K562 (cell line): ENCODE measurements around the gene SLC13A1. TPM values are rescaled to one million over a fixed set of nuclear protein-coding genes. Genes with fewer than 3 reads are reported as not detected.

ENCODE experiments used
- E2F1 ChIP-seq: sonication (generic); formaldehyde crosslinking; IDR thresholded peaks from 2 replicates; pipeline ENCODE4 v1.8.1; 2023; ENCODE audit warnings: mild to moderate bottlenecking, missing genetic modification reagents, moderate library complexity
- KDM1A ChIP-seq, 2 experiments: fragments of 450-650 bp; IDR thresholded peaks; 2 replicates each; pipeline ENCODE4 v1.6.1; 2016; ENCODE audit warnings: mild to moderate bottlenecking in 2 of 2
- MGA ChIP-seq: fragments of 450-650 bp; IDR thresholded peaks from 2 replicates; pipeline ENCODE4 v1.6.1; 2016; ENCODE audit warnings: mild to moderate bottlenecking, moderate library complexity
- SPI1 ChIP-seq: IDR thresholded peaks from 2 replicates; pipeline ENCODE4 v1.6.1; 2011; ENCODE audit warnings: low read depth, low read length, control low read depth, borderline replicate concordance
- STAG1 ChIP-seq: sonication (generic); formaldehyde crosslinking; IDR thresholded peaks from 2 replicates; pipeline ENCODE4 v1.5.0; 2020; ENCODE audit warnings: missing genetic modification reagents, borderline replicate concordance
- THRB ChIP-seq: fragments of 450-650 bp; formaldehyde crosslinking; conservative IDR thresholded peaks from 2 replicates; pipeline ENCODE4 v1.4.0; 2022; ENCODE audit warnings: mild to moderate bottlenecking, missing genetic modification characterization
- ZBTB9 ChIP-seq: fragments of 450-650 bp; formaldehyde crosslinking; IDR thresholded peaks from 2 replicates; pipeline ENCODE4 v1.4.0; 2020; ENCODE audit warnings: mild to moderate bottlenecking, moderate library complexity
- ZNF445 ChIP-seq: fragments of 250-450 bp; sonication (Bioruptor Pico); IDR thresholded peaks from 2 replicates; pipeline ENCODE4 v1.4.0; 2020; ENCODE audit warnings: low read depth, mild to moderate bottlenecking, moderate library complexity
- ZNF764 ChIP-seq: fragments of 250-450 bp; sonication (Bioruptor Pico); IDR thresholded peaks from 2 replicates; pipeline ENCODE4 v1.4.0; 2020; ENCODE audit warnings: low read depth, mild to moderate bottlenecking, moderate library complexity
- polyA plus RNA-seq, 8 experiments: library from polyadenylated mRNA; depleted of rRNA in 4 of 8; stranded (reverse) in 5 of 8; unstranded in 3 of 8; fragments of >200 nt; fragmentation: Nextera tagmentation in 2 of 8; fragmentation: Illumina TruSeq in 1 of 8; extraction: Ambion mirVana in 2 of 8; extraction: Trizol in 1 of 8; gene quantifications; 2 replicates each; pipeline versions ENCODE4 v1.2.1 to v1.2.3, GENCODE V29; 2011 to 2014; ENCODE audit warnings: inconsistent platforms in 1 of 8, missing spikeins in 1 of 8
- total RNA-seq, 7 experiments: library from RNA; depleted of rRNA in 6 of 7; stranded (reverse); fragments of >200 nt in 6 of 7; fragmentation: Illumina TruSeq in 2 of 7; extraction: Trizol in 2 of 7; gene quantifications; 2 replicates each; pipeline versions ENCODE4 v1.2.1 to v1.2.3, GENCODE V29; 2011 to 2021; ENCODE audit warnings: low replicate concordance in 1 of 7

Gene SLC13A1
- total and polyA plus RNA-seq, 9 of the 15 experiments (the other 6 are each of a cell fraction or from before 2014, with no cell fraction given) = 0.04 TPM; not detected in 8

GRCh38 chr7:123185756-123186155 is 14.0 kb downstream of the SLC13A1 start (continued):
- TF ChIP-seq MGA = no peak
- TF ChIP-seq THRB (CRISPR knock-in tag) = no peak
- TF ChIP-seq SPI1 = no peak
- no peak for TF ChIP-seq ZNF764 (CRISPR knock-in tag)
- no peak for TF ChIP-seq ZBTB9 (CRISPR knock-in tag)
- no peak for TF ChIP-seq KDM1A (IDR thresholded peaks at IDR 0.05)
- no peak for TF ChIP-seq ZNF445
- TF ChIP-seq E2F1 (CRISPR knock-in tag) = no peak
- TF ChIP-seq STAG1 = no peak
- TF ChIP-seq, all 486 proteins: peak for 0
